GM12891 (cell line): Measurements from ENCODE around the gene RBM43.

Experiments
- DNase-seq: peaks from one replicate; pipeline ENCODE4 v3.0.0; 2011; ENCODE audit warnings: low spot score; ENCODE audit not compliant: insufficient read length
- FAIRE-seq: peaks from 2 replicates; lab custom pipeline; 2011; peaks lifted over from hg19 to GRCh38; lab: Jason Lieb, UNC
- PAX5 ChIP-seq: IDR thresholded peaks from 2 replicates; pipeline ENCODE4 v1.6.1; 2011; ENCODE audit warnings: low read length, moderate library complexity, mild to moderate bottlenecking; ENCODE audit not compliant: insufficient read depth, severe bottlenecking
- POLR2A ChIP-seq: IDR thresholded peaks from 2 replicates; pipeline ENCODE4 v1.6.1; 2011; ENCODE audit warnings: low read depth, low read length, control low read depth
- POLR2AphosphoS5 ChIP-seq: IDR thresholded peaks from 2 replicates; pipeline ENCODE4 v1.6.1; 2011; ENCODE audit warnings: low read depth, low read length, control low read depth
- POU2F2 ChIP-seq: IDR thresholded peaks from 2 replicates; pipeline ENCODE4 v1.6.1; 2011; ENCODE audit warnings: low read depth, mild to moderate bottlenecking, control low read depth, low read length, moderate library complexity
- SPI1 ChIP-seq: IDR thresholded peaks from 2 replicates; pipeline ENCODE4 v1.6.1; 2011; ENCODE audit warnings: low read depth, low read length, control low read depth
- TAF1 ChIP-seq: IDR thresholded peaks from 2 replicates; pipeline ENCODE4 v1.6.1; 2011; ENCODE audit warnings: low read depth, low read length, control low read depth

Gene RBM43

GRCh38 chr2:151269798-151270568 lies 8.3 kb upstream of the RBM43 start:
- FAIRE-seq (no peak), DNase-seq (no peak)
- TF ChIP-seq TAF1 (no peak), SPI1 (no peak), PAX5 (no peak), POLR2AphosphoS5 (no peak), POLR2A (no peak), POU2F2 (no peak)

- FAIRE-seq (no peak), DNase-seq (no peak)
- TF ChIP-seq SPI1 = no peak
- no peak for TF ChIP-seq POLR2AphosphoS5
- no peak for TF ChIP-seq TAF1
- no peak for TF ChIP-seq POLR2A
Measured at GRCh38 chr2:151268085-151268484, 6.4 kb upstream of the RBM43 start.

GRCh38 chr2:151267537-151267936 lies 5.9 kb upstream of the RBM43 start:
- FAIRE-seq (peak; percentile 5), DNase-seq (no peak)
- TF ChIP-seq POLR2A (no peak), PAX5 (no peak), SPI1 (no peak), POLR2AphosphoS5 (no peak), TAF1 (no peak), POU2F2 (no peak)

GRCh38 chr2:151265991-151266390 lies 4.3 kb upstream of the RBM43 start:
- FAIRE-seq (no peak), DNase-seq (no peak)
- TF ChIP-seq POLR2AphosphoS5 = no peak

GRCh38 chr2:151264157-151264825 lies 2.6 kb upstream of the RBM43 start:
- DNase-seq (no peak), FAIRE-seq (no peak)
- TF ChIP-seq TAF1 = no peak
- TF ChIP-seq POLR2AphosphoS5 = no peak
- TF ChIP-seq POU2F2 = no peak
- no peak for TF ChIP-seq PAX5
- TF ChIP-seq POLR2A = no peak
- TF ChIP-seq SPI1 = no peak

DNA sequence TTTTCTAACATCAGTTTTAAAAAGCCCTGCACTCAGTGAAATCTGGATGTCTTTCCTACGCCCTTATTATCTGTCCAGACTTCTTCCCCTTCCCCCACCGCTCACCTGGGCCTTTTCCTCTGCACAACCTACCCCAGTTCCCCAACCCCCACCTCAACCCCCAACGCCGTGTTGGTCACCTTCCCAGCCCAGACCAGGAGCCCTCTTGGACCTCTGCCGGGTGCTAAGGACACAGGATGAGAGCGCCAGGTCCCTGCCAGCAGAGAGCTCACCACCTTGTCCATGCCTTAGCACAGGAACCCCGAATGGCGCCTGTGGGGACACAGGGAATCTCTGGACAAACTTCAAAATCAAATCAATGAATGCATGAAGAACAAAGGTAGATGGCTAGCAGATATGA lies 966 bp upstream of the RBM43 start:
- no peak for DNase-seq
- no peak for FAIRE-seq
- TF ChIP-seq PAX5 (no peak), POLR2A (no peak), TAF1 (no peak), SPI1 (no peak), POU2F2 (no peak), POLR2AphosphoS5 (no peak)

DNA sequence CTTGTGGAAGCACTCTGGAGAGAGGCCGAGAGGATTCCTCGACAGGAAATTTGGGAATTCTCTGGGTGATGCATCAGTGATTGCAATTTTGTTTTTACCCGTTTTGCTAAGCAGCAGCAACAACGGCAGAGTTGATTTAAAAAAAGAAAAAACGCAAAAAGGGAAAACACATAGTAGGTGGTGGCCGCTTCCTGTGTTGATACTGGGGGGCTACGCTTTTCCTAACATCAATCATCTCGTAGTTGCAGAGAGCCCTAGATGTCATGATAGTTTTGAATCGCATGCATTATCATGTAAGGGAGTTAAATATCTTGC lies 271 bp upstream of the RBM43 start:
- FAIRE-seq = no peak
- TF ChIP-seq PAX5 (no peak), POU2F2 (no peak), POLR2AphosphoS5 (no peak), SPI1 (no peak), POLR2A (no peak), TAF1 (no peak)

DNA sequence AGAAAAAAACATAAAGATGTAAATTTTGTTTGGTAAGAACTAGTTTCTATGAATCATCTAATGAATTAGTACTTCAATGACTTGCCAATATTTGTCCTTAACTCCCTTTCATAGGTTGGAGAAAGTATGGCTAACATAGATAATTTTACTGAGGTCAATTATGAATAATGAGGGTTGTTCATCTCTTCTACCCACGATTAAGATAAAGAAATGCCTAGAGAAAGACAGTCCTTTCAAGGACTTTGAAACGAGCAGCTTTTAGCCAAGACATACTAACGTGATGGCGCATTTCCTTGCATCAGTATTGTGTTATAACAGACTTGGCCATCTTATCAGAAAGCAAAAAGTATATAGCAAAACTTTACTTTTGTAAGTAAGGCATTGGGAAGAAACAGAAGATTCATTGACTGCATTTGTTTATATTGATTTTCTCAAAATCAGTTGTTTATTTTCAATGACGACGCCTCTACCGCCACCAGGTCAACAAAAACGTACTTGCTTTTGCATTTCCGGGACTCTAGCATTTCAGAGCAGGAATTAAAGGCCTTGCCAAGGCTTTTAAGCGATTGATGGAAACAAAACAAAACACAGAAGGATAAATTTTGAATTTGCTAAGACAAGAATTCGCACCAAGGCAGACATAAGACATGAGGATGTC lies 961 bp downstream of the RBM43 start:
- FAIRE-seq (peak; percentile 33), DNase-seq (no peak)
- no peak for TF ChIP-seq PAX5
- TF ChIP-seq POLR2A = no peak
- no peak for TF ChIP-seq POU2F2
- no peak for TF ChIP-seq TAF1
- no peak for TF ChIP-seq SPI1
- TF ChIP-seq POLR2AphosphoS5 = no peak

More for the DNA sequence above, 271 bp upstream of the RBM43 start:
- DNase-seq = no peak

DNA sequence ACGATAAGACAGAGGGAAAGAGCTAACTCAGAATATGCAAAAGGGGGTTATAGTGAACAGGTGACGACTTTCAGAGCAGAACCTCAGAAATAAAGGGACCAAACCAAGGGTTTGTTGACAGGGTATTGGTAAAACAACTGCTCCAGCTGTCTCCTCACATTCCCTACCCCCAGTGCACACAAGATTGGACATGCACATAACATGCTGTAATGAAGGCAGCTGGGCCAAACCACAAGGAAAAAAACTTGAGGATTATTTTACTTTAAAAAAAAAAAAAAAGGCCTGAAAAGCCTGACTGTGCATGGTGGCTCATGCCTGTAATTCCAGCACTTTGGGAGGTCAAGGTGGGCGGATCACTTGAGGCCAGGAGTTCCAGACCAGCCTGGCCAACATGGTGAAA lies 3.5 kb downstream of the RBM43 start:
- TF ChIP-seq POLR2A (no peak), TAF1 (no peak), SPI1 (no peak), PAX5 (no peak), POLR2AphosphoS5 (no peak), POU2F2 (no peak)
- FAIRE-seq (no peak), DNase-seq (no peak)

GRCh38 chr2:151252646-151253045 lies 9.0 kb downstream of the RBM43 start:
- FAIRE-seq (no peak), DNase-seq (no peak)
- TF ChIP-seq POLR2AphosphoS5 (no peak), SPI1 (no peak), TAF1 (no peak), PAX5 (no peak)

DNA sequence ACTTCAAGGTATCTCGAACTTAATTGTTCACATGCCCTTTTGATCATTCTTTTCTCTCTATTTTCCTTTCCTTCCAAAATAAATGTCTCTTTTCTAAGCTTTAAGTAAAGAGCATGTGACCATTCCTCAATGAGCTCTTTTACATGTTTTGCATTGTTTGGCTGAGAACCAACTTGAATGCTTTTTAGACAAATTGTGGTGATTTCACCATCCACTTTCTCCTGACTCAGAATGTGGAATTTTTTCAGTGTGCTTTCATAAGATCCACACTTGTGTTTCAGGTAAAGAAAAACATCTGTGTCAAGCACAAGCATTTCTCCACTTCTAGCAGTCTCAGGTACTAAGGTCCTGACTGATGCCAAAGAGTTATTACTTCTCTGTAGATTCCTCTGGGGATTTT lies 10.7 kb downstream of the RBM43 start:
- DNase-seq = no peak
- no peak for TF ChIP-seq TAF1
- TF ChIP-seq POLR2A = no peak
- TF ChIP-seq POU2F2 = no peak
- TF ChIP-seq SPI1 = no peak
- TF ChIP-seq PAX5 = no peak
- no peak for TF ChIP-seq POLR2AphosphoS5
- no peak for FAIRE-seq
